ENCODE results near the gene IL1R2. TPM values are rescaled to one million over a fixed set of nuclear protein-coding genes. Genes with fewer than 3 reads are reported as not detected.

Gene IL1R2
- total RNA-seq, 2 experiments from 2014 or later: 1.1 TPM; not detected in 1

- intact Hi-C loops (cut with micrococcal nuclease): no loop called here
- no peaks in the 10 kb centered on the region for H3K4me1 Mint-ChIP-seq (ENCODE audit: low read depth)
- TF ChIP-seq, protein P1, sequence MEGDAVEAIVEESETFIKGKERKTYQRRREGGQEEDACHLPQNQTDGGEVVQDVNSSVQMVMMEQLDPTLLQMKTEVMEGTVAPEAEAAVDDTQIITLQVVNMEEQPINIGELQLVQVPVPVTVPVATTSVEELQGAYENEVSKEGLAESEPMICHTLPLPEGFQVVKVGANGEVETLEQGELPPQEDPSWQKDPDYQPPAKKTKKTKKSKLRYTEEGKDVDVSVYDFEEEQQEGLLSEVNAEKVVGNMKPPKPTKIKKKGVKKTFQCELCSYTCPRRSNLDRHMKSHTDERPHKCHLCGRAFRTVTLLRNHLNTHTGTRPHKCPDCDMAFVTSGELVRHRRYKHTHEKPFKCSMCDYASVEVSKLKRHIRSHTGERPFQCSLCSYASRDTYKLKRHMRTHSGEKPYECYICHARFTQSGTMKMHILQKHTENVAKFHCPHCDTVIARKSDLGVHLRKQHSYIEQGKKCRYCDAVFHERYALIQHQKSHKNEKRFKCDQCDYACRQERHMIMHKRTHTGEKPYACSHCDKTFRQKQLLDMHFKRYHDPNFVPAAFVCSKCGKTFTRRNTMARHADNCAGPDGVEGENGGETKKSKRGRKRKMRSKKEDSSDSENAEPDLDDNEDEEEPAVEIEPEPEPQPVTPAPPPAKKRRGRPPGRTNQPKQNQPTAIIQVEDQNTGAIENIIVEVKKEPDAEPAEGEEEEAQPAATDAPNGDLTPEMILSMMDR (IDR thresholded peaks at IDR 0.05): no peak
- ATAC-seq: no peak
- CTCF ChIA-PET: interaction anchor here (1.4 kb wide), 1 partner anchor 266 kb away, joined by 3 read pairs; no protein-coding TSS in a partner anchor
- peaks cover 19% of the 10 kb centered on the region for H3K9me3 Mint-ChIP-seq
- no peak for DNase-seq
- H3K4me3 Mint-ChIP-seq: no peak overlapping the region
- no peaks in the 10 kb centered on the region for H3K27me3 Mint-ChIP-seq
- no peaks in the 10 kb centered on the region for H3K36me3 Mint-ChIP-seq (ENCODE audit: low read depth)
- POLR2A ChIA-PET: no interaction called here
- H3K27ac Mint-ChIP-seq: no peak overlapping the region
Measured at GRCh38 chr2:101974663-101975062, 17.1 kb upstream of the IL1R2 start.

GRCh38 chr2:101975171-101975870 is 16.4 kb upstream of the IL1R2 start:
- DNase-seq (no peak), ATAC-seq (no peak)
- ChIA-PET POLR2A (no interaction called here), CTCF (interaction anchor here (1.4 kb wide), 1 partner anchor 265 kb away, joined by 3 read pairs; no protein-coding TSS in a partner anchor)
- peaks cover 17% of the 10 kb centered on the region for H3K9me3 Mint-ChIP-seq
- TF ChIP-seq, protein P1 (IDR thresholded peaks at IDR 0.05): no peak
- no peaks in the 10 kb centered on the region for H3K36me3 Mint-ChIP-seq (ENCODE audit: low read depth)
- H3K4me3 Mint-ChIP-seq: no peak overlapping the region
- H3K27me3 Mint-ChIP-seq: no peaks in the 10 kb centered on the region
- intact Hi-C loops (cut with micrococcal nuclease): no loop called here
- no peaks in the 10 kb centered on the region for H3K4me1 Mint-ChIP-seq (ENCODE audit: low read depth)
- no peak overlapping the region for H3K27ac Mint-ChIP-seq

- peaks cover 9% of the 10 kb centered on the region for H3K4me1 Mint-ChIP-seq (ENCODE audit: low read depth)
- intact Hi-C loops (cut with micrococcal nuclease): no loop called here
- no peak overlapping the region for H3K4me3 Mint-ChIP-seq
- TF ChIP-seq, protein P1 (IDR thresholded peaks at IDR 0.05): no peak
- ATAC-seq: no peak
- no peaks in the 10 kb centered on the region for H3K36me3 Mint-ChIP-seq (ENCODE audit: low read depth)
- no peaks in the 10 kb centered on the region for H3K27me3 Mint-ChIP-seq
- H3K27ac Mint-ChIP-seq: no peak overlapping the region
- CTCF ChIA-PET: no interaction called here
- DNase-seq: no peak
- peaks cover 8% of the 10 kb centered on the region for H3K9me3 Mint-ChIP-seq
- POLR2A ChIA-PET: no interaction called here
Measured at GRCh38 chr2:101976891-101977290, 14.9 kb upstream of the IL1R2 start.

GRCh38 chr2:101980368-101980767 is 11.4 kb upstream of the IL1R2 start:
- Mint-ChIP-seq H3K27ac (no peak overlapping the region), H3K4me1 (ENCODE audit: low read depth) (peaks cover 11% of the 10 kb centered on the region), H3K36me3 (ENCODE audit: low read depth) (no peaks in the 10 kb centered on the region), H3K4me3 (no peak overlapping the region), H3K9me3 (no peaks in the 10 kb centered on the region), H3K27me3 (no peaks in the 10 kb centered on the region)
- ChIA-PET CTCF (no interaction called here), POLR2A (no interaction called here)
- TF ChIP-seq, protein P1 (IDR thresholded peaks at IDR 0.05): no peak
- intact Hi-C loops (cut with micrococcal nuclease): no loop called here
- DNase-seq (no peak), ATAC-seq (no peak)

GRCh38 chr2:101981066-101981465 is 10.7 kb upstream of the IL1R2 start:
- Mint-ChIP-seq H3K4me3 (no peak overlapping the region), H3K27ac (no peak overlapping the region), H3K36me3 (ENCODE audit: low read depth) (no peaks in the 10 kb centered on the region), H3K4me1 (ENCODE audit: low read depth) (peaks cover 11% of the 10 kb centered on the region), H3K9me3 (no peaks in the 10 kb centered on the region), H3K27me3 (no peaks in the 10 kb centered on the region)
- intact Hi-C loops (cut with micrococcal nuclease): no loop called here
- DNase-seq (no peak), ATAC-seq (no peak)
- ChIA-PET CTCF (interaction anchor here (0.6 kb wide), 1 partner anchor 39 kb away, joined by 3 read pairs; no protein-coding TSS in a partner anchor), POLR2A (no interaction called here)
- TF ChIP-seq, protein P1 (IDR thresholded peaks at IDR 0.05): no peak
